ENCODE results near the gene SMARCAL1. TPM values are rescaled to one million over a fixed set of nuclear protein-coding genes. Genes with fewer than 3 reads are reported as not detected.

Gene SMARCAL1
- total RNA-seq, 1 donor from 2014 or later: 27.9 TPM

GRCh38 chr2:216477283-216478035, 65.2 kb downstream of the SMARCAL1 start:
- DNase-seq (ENCODE audit: low spot score): no peak

DNA sequence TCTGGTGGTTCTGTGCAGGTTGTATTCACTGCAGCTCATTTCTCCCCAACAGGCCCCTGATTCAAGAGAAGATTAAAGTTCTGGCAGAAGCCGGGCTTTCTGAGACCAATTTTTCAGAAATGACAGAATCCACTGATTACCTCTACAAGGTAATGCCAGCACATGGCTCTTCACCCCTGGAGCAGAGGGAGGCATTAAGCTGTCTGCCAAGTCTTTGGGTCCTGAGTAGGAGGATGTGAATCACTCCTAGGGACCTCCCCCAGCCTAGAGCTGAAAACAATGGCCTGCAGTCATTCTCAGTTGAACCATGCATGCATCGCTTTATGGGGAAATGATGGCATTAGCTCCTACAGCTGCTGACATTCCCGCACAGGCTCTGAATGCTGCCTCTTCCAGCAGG, 65.9 kb downstream of the SMARCAL1 start:
- no peak for DNase-seq (ENCODE audit: low spot score)

- DNase-seq (ENCODE audit: low spot score): no peak
Observed at GRCh38 chr2:216478791-216479190, 66.5 kb downstream of the SMARCAL1 start.

- no peak for DNase-seq (ENCODE audit: low spot score)
Observed at GRCh38 chr2:216480221-216480620, 67.9 kb downstream of the SMARCAL1 start.

DNA sequence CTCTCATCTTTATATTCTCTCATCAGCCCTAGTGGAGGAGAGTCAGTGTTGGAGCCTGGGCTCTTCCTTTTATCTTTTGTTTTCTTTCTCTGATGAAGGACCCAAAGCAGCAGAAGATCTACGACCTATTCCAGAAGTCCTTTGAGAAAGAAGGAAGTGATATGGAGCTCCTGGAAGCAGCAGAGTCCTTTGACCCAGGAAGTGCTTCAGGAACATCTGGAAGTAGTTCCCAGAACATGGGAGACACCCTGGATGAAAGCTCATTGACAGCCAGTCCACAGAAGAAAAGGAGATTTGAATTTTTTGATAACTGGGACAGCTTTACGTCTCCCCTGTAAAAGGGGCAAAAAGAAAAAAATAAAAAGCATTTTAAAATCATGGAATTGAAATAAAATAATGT, 70.4 kb downstream of the SMARCAL1 start:
- DNase-seq (ENCODE audit: low spot score): no peak

- no peak for DNase-seq (ENCODE audit: low spot score)
Observed at GRCh38 chr2:216485237-216485636, 73.0 kb downstream of the SMARCAL1 start.

DNA sequence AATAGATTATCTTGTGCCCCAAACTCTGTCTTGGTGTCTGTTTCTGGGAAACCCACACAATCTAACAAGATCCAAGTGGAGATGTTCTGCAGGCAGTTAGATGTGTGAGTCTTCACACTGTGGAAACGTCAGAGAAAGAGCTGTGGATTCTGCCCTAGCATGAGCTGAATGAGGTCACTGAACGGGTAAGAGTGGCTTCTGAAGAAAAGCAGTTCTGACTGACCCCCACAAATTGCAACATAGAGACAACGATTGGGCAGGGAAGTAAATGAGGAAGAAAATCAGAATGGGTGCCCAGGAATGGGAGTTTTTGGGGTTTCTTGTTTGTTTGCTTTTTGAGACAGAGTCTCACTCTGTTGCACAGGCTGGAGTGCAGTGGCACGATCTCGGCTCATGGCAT, 73.5 kb downstream of the SMARCAL1 start:
- no peak for DNase-seq (ENCODE audit: low spot score)

GRCh38 chr2:216486271-216486670, 74.0 kb downstream of the SMARCAL1 start:
- no peak for DNase-seq (ENCODE audit: low spot score)

GRCh38 chr2:216486708-216487107, 74.4 kb downstream of the SMARCAL1 start:
- DNase-seq (ENCODE audit: low spot score): no peak

DNA sequence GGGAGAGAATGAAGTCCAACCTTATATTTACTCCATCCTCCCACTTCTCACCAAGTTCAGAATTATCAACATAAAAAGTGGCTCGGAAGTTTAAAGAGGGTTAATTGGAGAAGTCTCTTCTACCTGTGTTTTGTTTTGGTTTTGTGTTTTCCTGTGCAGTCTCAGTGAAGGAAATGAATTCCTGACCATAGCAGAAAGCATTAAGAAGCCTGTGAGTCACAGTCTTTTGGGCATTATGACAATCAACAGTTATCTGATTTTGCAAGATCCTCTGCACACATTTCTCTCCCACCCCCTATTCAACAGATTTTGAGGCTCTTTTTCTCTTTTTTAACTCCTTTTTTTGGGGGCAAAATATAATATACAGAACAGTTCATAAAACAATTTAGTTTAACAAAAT, 77.8 kb downstream of the SMARCAL1 start:
- DNase-seq (ENCODE audit: low spot score): no peak

DNA sequence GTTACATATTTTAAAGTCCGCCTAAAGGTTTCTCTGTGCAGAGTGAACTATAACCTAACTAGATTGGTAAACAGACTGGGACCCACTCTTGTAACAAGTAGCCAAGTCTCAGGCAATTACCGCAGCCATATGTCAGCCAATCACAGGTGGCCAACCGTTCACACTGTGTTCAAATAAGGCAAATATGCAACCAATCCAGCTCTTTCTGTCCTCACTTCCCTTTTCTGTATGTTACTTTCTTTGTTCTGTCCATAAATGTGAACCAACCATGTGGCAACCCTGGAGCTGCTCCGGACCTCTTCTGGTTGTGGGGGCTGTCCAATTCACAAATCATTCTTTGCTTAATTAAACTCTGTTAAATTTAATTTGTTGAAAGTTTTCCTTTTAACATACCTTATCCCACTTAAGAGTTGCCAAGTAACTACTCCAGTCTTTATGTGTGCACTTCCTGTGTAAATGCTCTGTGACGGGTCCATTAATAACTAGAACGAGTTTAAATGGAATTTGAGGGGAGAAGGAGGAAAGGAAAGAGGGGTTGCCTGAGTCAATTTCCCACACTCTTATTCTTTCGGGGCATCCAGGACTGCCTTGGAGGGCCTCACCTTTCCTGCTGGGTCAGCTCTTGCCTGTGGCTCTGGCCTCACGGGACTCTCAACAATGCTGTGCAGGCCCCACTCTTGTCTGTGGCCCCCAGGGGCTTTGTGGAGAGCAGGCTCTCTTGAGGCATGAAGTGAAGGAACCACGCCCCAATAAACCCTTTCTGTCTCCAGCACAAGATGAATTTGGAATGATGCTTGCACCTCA, 79.7 kb downstream of the SMARCAL1 start:
- no peak for DNase-seq (ENCODE audit: low spot score)

GRCh38 chr2:216492597-216493333, 80.5 kb downstream of the SMARCAL1 start:
- DNase-seq (ENCODE audit: low spot score): no peak

GRCh38 chr2:216493334-216493685, 81.0 kb downstream of the SMARCAL1 start:
- no peak for DNase-seq (ENCODE audit: low spot score)

DNA sequence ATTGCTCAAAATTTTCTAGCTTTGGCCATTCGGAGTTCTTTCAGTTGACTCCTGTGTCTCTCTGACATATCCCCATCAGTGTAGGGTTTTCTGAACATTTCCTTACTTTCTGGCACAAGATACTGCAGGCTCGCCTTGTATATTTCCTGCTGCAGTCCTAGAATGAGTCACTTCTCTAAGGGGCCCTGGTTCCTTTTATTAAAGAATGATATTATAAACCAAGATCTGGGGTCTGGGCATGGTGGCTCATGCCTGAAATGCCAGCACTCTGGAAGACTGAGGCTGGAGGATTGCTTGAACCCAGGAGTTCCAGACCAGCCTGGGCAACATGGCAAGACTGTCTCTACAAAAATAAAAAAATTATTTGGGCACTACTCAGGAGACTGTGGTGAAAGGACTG, 83.4 kb downstream of the SMARCAL1 start:
- DNase-seq (ENCODE audit: low spot score): no peak

DNA sequence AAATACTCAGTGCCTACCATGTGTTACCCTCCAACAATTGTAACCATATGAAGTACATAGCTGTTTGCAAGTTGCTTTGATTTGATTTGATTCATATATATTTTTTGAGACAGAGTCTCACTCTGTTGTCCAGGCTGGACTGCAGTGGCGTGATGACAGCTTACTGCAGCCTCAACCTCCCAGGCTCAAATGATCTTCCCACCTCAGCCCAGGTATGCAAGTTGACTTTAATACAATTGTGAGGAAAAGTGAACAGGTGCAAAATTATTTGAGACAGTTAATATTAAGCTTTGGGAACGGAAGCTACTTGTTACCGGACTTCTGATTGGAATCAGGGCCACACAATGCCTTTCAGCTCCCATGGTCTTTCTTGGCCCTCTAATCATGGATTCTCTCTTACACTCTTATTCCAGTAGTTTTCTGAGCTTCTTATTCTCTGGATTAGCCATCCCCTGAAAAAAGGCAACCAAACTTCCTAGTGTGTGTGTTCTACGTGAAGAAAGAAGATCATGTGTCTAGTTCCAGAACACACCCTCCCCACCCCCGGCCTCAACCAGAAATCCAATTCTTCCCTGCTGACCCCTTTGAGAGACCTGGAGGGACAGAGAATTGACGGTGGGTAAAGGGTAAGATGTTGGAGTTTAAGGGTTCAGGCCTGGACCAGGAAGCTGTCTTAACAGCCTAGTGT, 85.2 kb downstream of the SMARCAL1 start:
- DNase-seq (ENCODE audit: low spot score): no peak

GRCh38 chr2:216498070-216498378, 85.7 kb downstream of the SMARCAL1 start:
- DNase-seq (ENCODE audit: low spot score): no peak

GRCh38 chr2:216498379-216499352, 86.4 kb downstream of the SMARCAL1 start, which contains the start of gene RPL37A:
RPL37A (plus strand) TSS chr2:216498844; CDS start chr2:216498875, 31 bp downstream.
- peak; percentile 95 for DNase-seq (ENCODE audit: low spot score)

GRCh38 chr2:216499641-216500218, 87.4 kb downstream of the SMARCAL1 start:
- DNase-seq (ENCODE audit: low spot score): no peak

GRCh38 chr2:216500572-216500971, 88.3 kb downstream of the SMARCAL1 start:
- no peak for DNase-seq (ENCODE audit: low spot score)

GRCh38 chr2:216501854-216502253, 89.6 kb downstream of the SMARCAL1 start:
- no peak for DNase-seq (ENCODE audit: low spot score)

Data from ureter (tissue), 1 donor.